HEK293 (cell line): Measurements from ENCODE around the gene SMS.

Experiments
- CTCF ChIA-PET: fragments of 350-600 bp; formaldehyde crosslinking; extraction: SDS; loops from one replicate; lab custom pipeline; 2021; ENCODE audit warnings: antibody characterized with exemption; lab: Yijun Ruan, JAX
- POLR2A ChIA-PET: fragments of 300-600 bp; formaldehyde crosslinking; extraction: SDS; loops from one replicate; lab custom pipeline; 2020; ENCODE audit warnings: antibody characterized with exemption, inconsistent platforms; lab: Yijun Ruan, JAX
- H3K27ac ChIP-seq: fragments of 200-500 bp; sonication (Bioruptor generic); 2 replicates; pipeline ENCODE4 v1.5.1; 2014; ENCODE audit warnings: low read depth, low read length, control low read depth, inconsistent platforms; ENCODE audit errors: extremely low read depth
- H3K36me3 ChIP-seq, 2 experiments: fragments of 200-500 bp in 1 of 2; sonication (Bioruptor generic) in 1 of 2; 1 replicate in 1 of 2; 2 replicates in 1 of 2; pipeline ENCODE4 v1.5.1; 2014 to 2017; ENCODE audit warnings: inconsistent platforms in 2 of 2, low read length in 2 of 2; ENCODE audit not compliant: control insufficient read depth in 2 of 2, insufficient read depth in 1 of 2
- H3K4me1 ChIP-seq: fragments of 200-500 bp; sonication (Bioruptor generic); 2 replicates; pipeline ENCODE4 v1.5.1; 2014; ENCODE audit warnings: mild to moderate bottlenecking, low read length, inconsistent platforms; ENCODE audit not compliant: control insufficient read depth, insufficient read depth
- H3K4me3 ChIP-seq: 2 replicates; pipeline ENCODE4 v1.5.1; 2011; ENCODE audit warnings: low read depth, mild to moderate bottlenecking, control low read depth, low read length, moderate library complexity
- H3K9me3 ChIP-seq: fragments of 200-500 bp; sonication (Bioruptor generic); 2 replicates; pipeline ENCODE4 v1.5.1; 2014; ENCODE audit warnings: low read depth, low read length, inconsistent platforms; ENCODE audit not compliant: control insufficient read depth, insufficient read depth
- BCL11A ChIP-seq: fragments of 450-650 bp; formaldehyde crosslinking; IDR thresholded peaks from 2 replicates; pipeline ENCODE4 v1.5.1; 2016; ENCODE audit warnings: low read depth, missing biosample characterization, missing genetic modification characterization
- IKZF3 ChIP-seq: fragments of 450-650 bp; IDR thresholded peaks from 2 replicates; pipeline ENCODE4 v1.5.0; 2018; ENCODE audit warnings: missing biosample characterization, mild to moderate bottlenecking, missing genetic modification characterization, moderate library complexity
- KLF17 ChIP-seq: fragments of 450-650 bp; formaldehyde crosslinking; IDR thresholded peaks from 2 replicates; pipeline ENCODE4 v1.5.1; 2016; ENCODE audit warnings: missing biosample characterization, missing genetic modification characterization
- PRDM10 ChIP-seq: fragments of 450-650 bp; formaldehyde crosslinking; IDR thresholded peaks from 2 replicates; pipeline ENCODE4 v1.5.1; 2016; ENCODE audit warnings: missing biosample characterization, missing genetic modification characterization
- REPIN1 ChIP-seq: fragments of 450-650 bp; formaldehyde crosslinking; IDR thresholded peaks from 2 replicates; pipeline ENCODE4 v1.5.1; 2017; ENCODE audit warnings: missing biosample characterization, missing genetic modification characterization, low read depth
- SCRT2 ChIP-seq: fragments of 450-650 bp; formaldehyde crosslinking; IDR thresholded peaks from 2 replicates; pipeline ENCODE4 v1.5.1; 2016; ENCODE audit warnings: missing biosample characterization, missing genetic modification characterization
- ZBTB1 ChIP-seq: fragments of 450-650 bp; formaldehyde crosslinking; IDR thresholded peaks from 2 replicates; pipeline ENCODE4 v1.5.1; 2016; ENCODE audit warnings: missing biosample characterization, missing genetic modification characterization
- ZBTB17 ChIP-seq: fragments of 450-650 bp; formaldehyde crosslinking; IDR thresholded peaks from 2 replicates; pipeline ENCODE4 v1.5.1; 2016; ENCODE audit warnings: missing biosample characterization, missing genetic modification characterization
- ZBTB48 ChIP-seq: fragments of 450-650 bp; formaldehyde crosslinking; IDR thresholded peaks from 2 replicates; pipeline ENCODE4 v1.5.1; 2016; ENCODE audit warnings: missing biosample characterization, missing genetic modification characterization
- ZFP37 ChIP-seq: fragments of 450-650 bp; formaldehyde crosslinking; IDR thresholded peaks from 2 replicates; pipeline ENCODE4 v1.5.1; 2016; ENCODE audit warnings: missing biosample characterization, missing genetic modification characterization
- ZNF341 ChIP-seq: fragments of 450-650 bp; formaldehyde crosslinking; IDR thresholded peaks from 2 replicates; pipeline ENCODE4; 2016; ENCODE audit warnings: low read depth, missing biosample characterization, missing genetic modification characterization
- ZNF473 ChIP-seq: fragments of 450-650 bp; formaldehyde crosslinking; IDR thresholded peaks from 2 replicates; pipeline ENCODE4 v1.5.1; 2017; ENCODE audit warnings: missing biosample characterization, missing genetic modification characterization
- ZNF529 ChIP-seq: fragments of 450-650 bp; formaldehyde crosslinking; IDR thresholded peaks from 2 replicates; pipeline ENCODE4 v1.5.1; 2017; ENCODE audit warnings: missing genetic modification characterization, missing biosample characterization; ENCODE audit not compliant: insufficient replicate concordance
- ZNF580 ChIP-seq: fragments of 450-650 bp; formaldehyde crosslinking; IDR thresholded peaks from 2 replicates; pipeline ENCODE4 v1.5.1; 2016; ENCODE audit warnings: missing biosample characterization, missing genetic modification characterization
- ZNF629 ChIP-seq: fragments of 450-650 bp; formaldehyde crosslinking; IDR thresholded peaks from 2 replicates; pipeline ENCODE4 v1.5.1; 2017; ENCODE audit warnings: missing biosample characterization, missing genetic modification characterization
- ZNF658 ChIP-seq: fragments of 450-650 bp; formaldehyde crosslinking; IDR thresholded peaks from 2 replicates; pipeline ENCODE4; 2016; ENCODE audit warnings: missing biosample characterization, missing genetic modification characterization
- ZNF660 ChIP-seq: fragments of 450-650 bp; IDR thresholded peaks from 2 replicates; pipeline ENCODE4 v1.5.1; 2018; ENCODE audit warnings: missing biosample characterization, mild to moderate bottlenecking, missing genetic modification characterization
- ZNF768 ChIP-seq: fragments of 450-650 bp; formaldehyde crosslinking; IDR thresholded peaks from 2 replicates; pipeline ENCODE4 v1.5.1; 2018; ENCODE audit warnings: missing biosample characterization, mild to moderate bottlenecking, missing genetic modification characterization

Gene SMS

GRCh38 chrX:22012051-22012450 lies 71.5 kb downstream of the SMS start:
- H3K27ac ChIP-seq: no peak overlapping the region
- TF ChIP-seq ZNF629 (tag by site-specific recombination) (no peak), ZBTB17 (tag by site-specific recombination) (no peak), ZNF341 (tag by site-specific recombination) (no peak), BCL11A (tag by site-specific recombination) (no peak), ZBTB1 (no peak), ZNF580 (tag by site-specific recombination) (no peak), REPIN1 (tag by site-specific recombination) (no peak), ZFP37 (tag by site-specific recombination) (no peak), PRDM10 (tag by site-specific recombination) (no peak), IKZF3 (tag by site-specific recombination) (no peak), ZNF660 (tag by site-specific recombination) (no peak), KLF17 (no peak), ZNF658 (tag by site-specific recombination) (no peak)
- no peaks in the 10 kb centered on the region for H3K36me3 ChIP-seq
- ChIA-PET CTCF (interaction anchor here (0.8 kb wide), 1 partner anchor 27 kb away, joined by 3 read pairs; no protein-coding TSS in a partner anchor), POLR2A (no interaction called here)
- no peaks in the 10 kb centered on the region for H3K9me3 ChIP-seq
- no peak overlapping the region for H3K4me3 ChIP-seq
- H3K4me1 ChIP-seq: no peaks in the 10 kb centered on the region

GRCh38 chrX:22012931-22013330 lies 72.4 kb downstream of the SMS start:
- H3K4me1 ChIP-seq: no peaks in the 10 kb centered on the region
- no peak overlapping the region for H3K27ac ChIP-seq
- no peak overlapping the region for H3K4me3 ChIP-seq
- H3K9me3 ChIP-seq: no peaks in the 10 kb centered on the region
- CTCF ChIA-PET: interaction anchor here (0.6 kb wide), 1 partner anchor 147 kb away, joined by 3 read pairs; no protein-coding TSS in a partner anchor
- POLR2A ChIA-PET: no interaction called here
- TF ChIP-seq ZNF768 (tag by site-specific recombination) (no peak), SCRT2 (tag by site-specific recombination) (peak; percentile 61)
- no peaks in the 10 kb centered on the region for H3K36me3 ChIP-seq

- POLR2A ChIA-PET: no interaction called here
- Histone ChIP-seq H3K36me3 (no peaks in the 10 kb centered on the region), H3K27ac (no peak overlapping the region), H3K4me3 (no peak overlapping the region), H3K4me1 (no peaks in the 10 kb centered on the region), H3K9me3 (no peaks in the 10 kb centered on the region)
- TF ChIP-seq ZBTB48 (tag by site-specific recombination): no peak
- TF ChIP-seq ZNF473 (tag by site-specific recombination): no peak
- TF ChIP-seq ZNF529 (tag by site-specific recombination): no peak
- CTCF ChIA-PET: no interaction called here
Measured at GRCh38 chrX:22015139-22015750, 74.7 kb downstream of the SMS start.
